Loucy (cell line): ENCODE data around the gene MTR.

ENCODE experiments used
- H2AFZ ChIP-seq: fragments of 200-600 bp; sonication (generic); 2 replicates; pipeline ENCODE4 v1.6.0; 2016; ENCODE audit warnings: antibody characterized with exemption, mild to moderate bottlenecking, low read length, moderate library complexity
- H3F3A ChIP-seq: fragments of 200-600 bp; 2 replicates; pipeline ENCODE4 v1.6.0; 2016; ENCODE audit warnings: antibody characterized with exemption, low read depth, mild to moderate bottlenecking
- H3K27me3 ChIP-seq: fragments of 200-600 bp; sonication (generic); 2 replicates; pipeline ENCODE4 v1.6.1; 2014; ENCODE audit warnings: low read length, mild to moderate bottlenecking; ENCODE audit not compliant: insufficient read depth, poor library complexity, severe bottlenecking
- H3K36me3 ChIP-seq: fragments of 200-600 bp; sonication (generic); 2 replicates; pipeline ENCODE4 v1.6.1; 2016; ENCODE audit warnings: low read length; ENCODE audit not compliant: insufficient read depth
- H3K4me1 ChIP-seq: fragments of 200-600 bp; sonication (generic); 2 replicates; pipeline ENCODE4 v1.5.1; 2014; ENCODE audit warnings: low read length, mild to moderate bottlenecking; ENCODE audit not compliant: insufficient read depth, poor library complexity, severe bottlenecking
- H3K4me2 ChIP-seq: fragments of 200-600 bp; sonication (generic); 2 replicates; pipeline ENCODE4 v1.6.0; 2014; ENCODE audit warnings: antibody characterized with exemption, low read length, low read depth, mild to moderate bottlenecking; ENCODE audit not compliant: poor library complexity, severe bottlenecking
- H3K4me3 ChIP-seq: fragments of 200-600 bp; sonication (generic); 2 replicates; pipeline ENCODE4 v1.5.1; 2014; ENCODE audit warnings: low read length, mild to moderate bottlenecking, mixed read lengths; ENCODE audit not compliant: poor library complexity, severe bottlenecking
- H3K79me2 ChIP-seq: fragments of 200-600 bp; sonication (generic); 2 replicates; pipeline ENCODE4 v1.6.1; 2014; ENCODE audit warnings: low read length; ENCODE audit not compliant: insufficient read depth
- H3K9ac ChIP-seq: fragments of 200-600 bp; sonication (generic); 2 replicates; pipeline ENCODE4 v1.6.0; 2014; ENCODE audit warnings: mild to moderate bottlenecking, low read depth, low read length, moderate library complexity; ENCODE audit not compliant: poor library complexity, severe bottlenecking
- H3K9me2 ChIP-seq: fragments of 200-600 bp; sonication (generic); replicated peaks from 2 replicates; pipeline ENCODE4 v1.6.1; 2016; ENCODE audit warnings: low read depth, low read length, mixed read lengths
- H3K9me3 ChIP-seq: fragments of 200-600 bp; sonication (generic); 2 replicates; pipeline ENCODE4 v1.6.1; 2014; ENCODE audit warnings: mild to moderate bottlenecking, antibody characterized with exemption, low read length, low read depth; ENCODE audit not compliant: insufficient read depth
- H4K20me1 ChIP-seq: fragments of 200-600 bp; sonication (generic); 2 replicates; pipeline ENCODE4 v1.6.0; 2014; ENCODE audit warnings: antibody characterized with exemption, low read length, mild to moderate bottlenecking; ENCODE audit not compliant: insufficient read depth, poor library complexity, severe bottlenecking
- EZH2phosphoT487 ChIP-seq: fragments of 200-600 bp; IDR thresholded peaks from 2 replicates; pipeline ENCODE4 v1.6.1; 2018; ENCODE audit warnings: antibody characterized with exemption, mild to moderate bottlenecking, moderate library complexity, borderline replicate concordance
- TF ChIP-seq, protein P1 (sequence below): fragments of 200-600 bp; sonication (generic); conservative IDR thresholded peaks from 2 replicates; pipeline ENCODE4 v1.5.1; 2014; ENCODE audit warnings: mild to moderate bottlenecking, antibody characterized with exemption, low read length

MTR gene

DNA sequence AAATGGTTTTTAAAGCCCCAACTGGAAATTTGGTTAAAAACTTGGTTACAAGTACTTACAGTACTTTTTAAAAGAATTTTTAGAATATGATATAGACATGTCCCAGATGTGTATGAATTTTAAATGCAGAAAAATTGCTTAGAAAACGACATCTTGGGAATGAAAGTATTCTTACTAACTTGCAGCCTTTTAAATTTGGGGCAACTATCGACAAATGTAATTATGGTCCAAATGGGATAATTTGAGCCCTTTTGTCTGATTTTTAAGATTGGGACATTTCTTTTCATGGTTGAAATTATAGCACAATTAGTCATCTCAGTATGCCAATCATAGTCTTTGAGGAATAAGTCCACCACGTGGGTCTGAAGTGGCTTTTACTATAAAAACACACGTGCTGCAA lies 43.2 kb upstream of the MTR start:
- H3K9ac ChIP-seq = no peak overlapping the region
- H3K79me2 ChIP-seq = no peaks in the 10 kb centered on the region
- no peaks in the 10 kb centered on the region for H3K9me2 ChIP-seq
- H4K20me1 ChIP-seq = no peaks in the 10 kb centered on the region
- TF ChIP-seq, protein P1, sequence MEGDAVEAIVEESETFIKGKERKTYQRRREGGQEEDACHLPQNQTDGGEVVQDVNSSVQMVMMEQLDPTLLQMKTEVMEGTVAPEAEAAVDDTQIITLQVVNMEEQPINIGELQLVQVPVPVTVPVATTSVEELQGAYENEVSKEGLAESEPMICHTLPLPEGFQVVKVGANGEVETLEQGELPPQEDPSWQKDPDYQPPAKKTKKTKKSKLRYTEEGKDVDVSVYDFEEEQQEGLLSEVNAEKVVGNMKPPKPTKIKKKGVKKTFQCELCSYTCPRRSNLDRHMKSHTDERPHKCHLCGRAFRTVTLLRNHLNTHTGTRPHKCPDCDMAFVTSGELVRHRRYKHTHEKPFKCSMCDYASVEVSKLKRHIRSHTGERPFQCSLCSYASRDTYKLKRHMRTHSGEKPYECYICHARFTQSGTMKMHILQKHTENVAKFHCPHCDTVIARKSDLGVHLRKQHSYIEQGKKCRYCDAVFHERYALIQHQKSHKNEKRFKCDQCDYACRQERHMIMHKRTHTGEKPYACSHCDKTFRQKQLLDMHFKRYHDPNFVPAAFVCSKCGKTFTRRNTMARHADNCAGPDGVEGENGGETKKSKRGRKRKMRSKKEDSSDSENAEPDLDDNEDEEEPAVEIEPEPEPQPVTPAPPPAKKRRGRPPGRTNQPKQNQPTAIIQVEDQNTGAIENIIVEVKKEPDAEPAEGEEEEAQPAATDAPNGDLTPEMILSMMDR = no peak
- TF ChIP-seq EZH2phosphoT487 = no peak
- H3K9me3 ChIP-seq = no peaks in the 10 kb centered on the region
- no peaks in the 10 kb centered on the region for H3K4me1 ChIP-seq
- H3K36me3 ChIP-seq = no peaks in the 10 kb centered on the region
- H3K4me2 ChIP-seq = no peak overlapping the region
- no peak overlapping the region for H3K4me3 ChIP-seq
- no peaks in the 10 kb centered on the region for H3F3A ChIP-seq
- no peaks in the 10 kb centered on the region for H3K27me3 ChIP-seq
- H2AFZ ChIP-seq = no peak overlapping the region

- Histone ChIP-seq H3K79me2 (no peaks in the 10 kb centered on the region), H3K4me2 (no peak overlapping the region), H3K4me3 (no peak overlapping the region), H3K27me3 (no peaks in the 10 kb centered on the region), H3K36me3 (no peaks in the 10 kb centered on the region), H3K9ac (no peak overlapping the region), H3K4me1 (no peaks in the 10 kb centered on the region), H4K20me1 (no peaks in the 10 kb centered on the region), H3K9me2 (no peaks in the 10 kb centered on the region), H2AFZ (no peak overlapping the region), H3F3A (no peaks in the 10 kb centered on the region), H3K9me3 (no peaks in the 10 kb centered on the region)
- TF ChIP-seq, protein P1 = peak; percentile 52
- no peak for TF ChIP-seq EZH2phosphoT487
Measured at GRCh38 chr1:236753516-236753915, 41.6 kb upstream of the MTR start.

DNA sequence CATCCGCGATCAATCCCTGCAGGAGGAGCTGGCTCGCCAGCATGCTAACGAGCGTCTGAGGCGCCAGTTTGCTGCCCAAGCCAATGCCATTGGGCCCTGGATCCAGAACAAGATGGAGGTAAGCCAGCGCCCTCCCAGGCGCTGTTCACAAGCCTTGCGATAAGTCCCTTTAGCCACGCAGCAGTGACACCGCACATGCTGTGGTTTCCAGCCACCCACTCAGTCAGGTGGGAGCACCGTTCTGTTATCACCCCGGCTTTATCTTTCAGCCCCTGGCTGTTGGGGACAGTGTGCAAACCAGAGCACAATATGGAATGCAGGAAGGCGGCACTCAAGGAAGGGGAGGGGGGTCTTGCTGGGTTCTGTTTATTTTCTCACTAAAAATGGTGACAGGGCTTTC lies 41.1 kb upstream of the MTR start:
- Histone ChIP-seq H3K4me1 (no peaks in the 10 kb centered on the region), H3F3A (no peaks in the 10 kb centered on the region), H3K9me3 (no peaks in the 10 kb centered on the region), H3K4me2 (no peak overlapping the region), H3K27me3 (no peaks in the 10 kb centered on the region), H3K36me3 (no peaks in the 10 kb centered on the region), H3K4me3 (no peak overlapping the region), H3K9me2 (no peaks in the 10 kb centered on the region), H3K9ac (no peak overlapping the region), H3K79me2 (no peaks in the 10 kb centered on the region), H4K20me1 (no peaks in the 10 kb centered on the region), H2AFZ (no peak overlapping the region)
- TF ChIP-seq EZH2phosphoT487 = no peak
- TF ChIP-seq, protein P1 = no peak
